Aorta (tissue), 5 donors: ENCODE results near the gene ASTN2. TPM values are rescaled to one million over a fixed set of nuclear protein-coding genes. Genes with fewer than 3 reads are reported as not detected.
A peak's percentile ranks its signal among the peaks of the same experiment; 100 is the strongest.

ENCODE experiments used
- ATAC-seq: fragments of 200-7000 bp; cut with Tn5 transposase; one replicate; pipeline ENCODE4 v1.9.1; 2022; ENCODE audit warnings: moderate library complexity; ENCODE audit not compliant: low FRiP score
- DNase-seq, 2 donors: peaks; one replicate each; pipeline ENCODE4 v3.0.0-alpha.2; 2020
- H3K27ac ChIP-seq, 2 donors: one replicate each; pipeline ENCODE4 v1.5.1; 2013; ENCODE audit warnings: low read length in 2 of 2, mild to moderate bottlenecking in 2 of 2, moderate library complexity in 2 of 2, control low read depth in 1 of 2, inconsistent platforms in 1 of 2, low read depth in 1 of 2
- H3K27me3 ChIP-seq, 2 donors: one replicate each; pipeline ENCODE4 v1.6.1; 2013; ENCODE audit warnings: control low read depth in 1 of 2, low read length in 1 of 2, mild to moderate bottlenecking in 1 of 2, moderate library complexity in 1 of 2; ENCODE audit not compliant: insufficient read depth in 2 of 2, control insufficient read depth in 1 of 2
- H3K36me3 ChIP-seq, 2 donors: one replicate each; pipeline ENCODE4 v1.6.1; 2013; ENCODE audit warnings: control low read depth in 1 of 2, low read length in 1 of 2, mild to moderate bottlenecking in 1 of 2; ENCODE audit not compliant: insufficient read depth in 2 of 2, control insufficient read depth in 1 of 2
- H3K4me1 ChIP-seq, 2 donors: one replicate each; pipeline ENCODE4 v1.6.1; 2013; ENCODE audit warnings: low read length in 2 of 2, control low read depth in 1 of 2, mild to moderate bottlenecking in 1 of 2, moderate library complexity in 1 of 2; ENCODE audit not compliant: insufficient read depth in 2 of 2, control insufficient read depth in 1 of 2
- H3K4me3 ChIP-seq, 2 donors: one replicate each; pipeline ENCODE4 v1.5.1; 2013; ENCODE audit warnings: low read length in 2 of 2, control low read depth in 1 of 2, mild to moderate bottlenecking in 1 of 2
- H3K9me3 ChIP-seq: one replicate; pipeline ENCODE4 v1.6.1; 2013; ENCODE audit warnings: mild to moderate bottlenecking, low read length; ENCODE audit not compliant: control insufficient read depth
- WGBS, 2 donors: extraction: QIAGEN DNeasy Blood & Tissue Kit; methylation state at CpG; one replicate each; pipeline ENCODE4 v1.1.7; 2013; 5-methylcytosine and 5-hydroxymethylcytosine counted together
- intact Hi-C, 2 donors: fragments of 100-400 bp; cut with DNase I; formaldehyde crosslinking; loops; one replicate each; pipeline versions ENCODE4 v1.14.2 to v1.15.0; 2022
- polyA plus RNA-seq, 2 donors: library from polyadenylated mRNA; stranded (reverse); fragments of 200-250 nt; gene quantifications; one replicate each; pipeline ENCODE4 v1.2.3, GENCODE V29; 2013
- total RNA-seq, 2 donors: library from RNA; stranded (reverse); fragmentation: NEBNext Ultra II Directional; extraction: Animal tissue kit (Norgen Biotek cat#: 25700); gene quantifications; one replicate each; pipeline ENCODE4 v1.2.1, GENCODE V29; 2021
- donor health status: healthy with polysubstance abuse.
- donor health status: Bipolar disorder and iron deficiency.
- donor health status: DM: no; HTN: no; CAD: no.
- donor health status: DM: no; HTN: no; CAD: no.
- donor health status: DM: yes; HTN: yes; CAD: no.

The ASTN2 gene
- total and polyA plus RNA-seq, 4 donors: 1.0 to 7.5 (median 4.4) TPM

DNA sequence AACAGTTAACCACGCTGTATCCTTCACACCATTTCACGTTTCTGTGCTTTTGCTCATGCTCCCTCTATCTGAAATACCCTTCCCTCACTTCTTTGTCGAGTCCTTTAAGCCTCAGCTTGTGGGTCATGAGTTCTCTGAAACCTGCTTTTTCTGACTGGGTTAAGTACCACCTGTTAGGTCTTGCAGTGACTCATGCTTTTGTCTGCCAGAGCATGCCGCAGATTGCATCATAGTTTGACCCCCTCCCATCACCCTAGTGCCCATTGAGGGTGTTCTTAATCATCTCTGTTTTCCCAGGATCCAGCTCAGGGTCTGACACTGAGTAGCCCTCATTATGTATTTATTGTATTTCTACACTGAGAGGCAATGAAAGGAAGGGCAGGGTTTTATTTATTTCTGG lies 190.2 kb downstream of the ASTN2 start:
- Histone ChIP-seq H3K36me3 (no peaks in the 10 kb centered on the region), H3K27me3 (no peaks in the 10 kb centered on the region), H3K9me3 (no peaks in the 10 kb centered on the region), H3K27ac (no peak overlapping the region), H3K4me3 (no peak overlapping the region), H3K4me1 (no peaks in the 10 kb centered on the region)
- DNase-seq (no peak), ATAC-seq (no peak)
- intact Hi-C loops: no loop called here
- 53 to 59% methylated on average over 4 of the region's 4 CpGs for WGBS, 2 donors

DNA sequence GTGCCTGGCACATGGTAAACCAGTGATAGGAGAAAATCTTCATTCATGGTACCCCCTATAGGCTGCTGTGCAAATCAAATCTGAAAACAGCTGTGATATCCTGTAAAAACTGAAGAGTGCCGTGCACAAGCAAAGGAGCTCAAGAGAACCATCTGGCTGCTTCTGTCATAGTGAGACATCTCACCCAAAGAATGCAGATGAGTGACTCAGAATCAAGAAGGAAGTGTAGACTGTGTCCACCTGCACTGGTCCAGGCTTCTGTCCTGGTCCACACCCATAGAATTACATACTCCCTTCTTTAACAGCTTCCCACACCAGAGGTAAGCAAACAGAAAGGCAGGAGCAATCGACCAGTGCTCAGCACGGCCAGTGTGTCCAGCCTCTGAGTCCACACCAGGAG lies 195.9 kb downstream of the ASTN2 start:
- intact Hi-C loops: no loop called here
- 55 to 59% methylated on average over 3 of the region's 3 CpGs for WGBS, 2 donors

DNA sequence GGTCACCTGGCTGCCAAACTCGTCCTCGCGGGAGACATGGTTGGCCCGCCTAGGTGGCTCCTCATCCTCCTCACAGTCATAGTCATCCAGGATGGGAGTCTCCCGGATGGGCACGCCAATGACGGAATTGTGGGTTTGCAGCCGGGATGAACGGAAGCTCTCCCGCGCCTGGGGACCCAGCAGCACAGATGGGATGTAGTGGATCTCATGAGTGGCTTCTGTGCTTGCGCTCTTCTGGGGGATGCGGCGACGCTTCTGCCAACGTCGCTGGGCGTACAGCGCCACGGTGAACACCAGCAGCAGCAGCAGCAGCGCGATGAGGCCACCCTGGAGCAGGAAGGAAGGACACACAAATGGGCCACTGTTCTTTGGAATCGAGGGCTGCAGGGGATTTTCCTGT lies 200.4 kb downstream of the ASTN2 start:
- intact Hi-C loops: no loop called here
- Histone ChIP-seq H3K4me3 (no peak overlapping the region), H3K27ac (no peak overlapping the region), H3K4me1 (no peaks in the 10 kb centered on the region), H3K27me3 (no peaks in the 10 kb centered on the region), H3K36me3 (no peaks in the 10 kb centered on the region), H3K9me3 (no peaks in the 10 kb centered on the region)
- no peak for DNase-seq
- peak; percentile 44 for ATAC-seq
- WGBS, 2 donors: 93 to 95% methylated on average over 23 of the region's 23 CpGs

More for the DNA sequence above, 195.9 kb downstream of the ASTN2 start:
- Histone ChIP-seq H3K27me3 (no peaks in the 10 kb centered on the region), H3K27ac (no peak overlapping the region), H3K36me3 (no peaks in the 10 kb centered on the region), H3K9me3 (no peaks in the 10 kb centered on the region), H3K4me3 (no peak overlapping the region), H3K4me1 (no peaks in the 10 kb centered on the region)
- no peak for DNase-seq
- no peak for ATAC-seq

DNA sequence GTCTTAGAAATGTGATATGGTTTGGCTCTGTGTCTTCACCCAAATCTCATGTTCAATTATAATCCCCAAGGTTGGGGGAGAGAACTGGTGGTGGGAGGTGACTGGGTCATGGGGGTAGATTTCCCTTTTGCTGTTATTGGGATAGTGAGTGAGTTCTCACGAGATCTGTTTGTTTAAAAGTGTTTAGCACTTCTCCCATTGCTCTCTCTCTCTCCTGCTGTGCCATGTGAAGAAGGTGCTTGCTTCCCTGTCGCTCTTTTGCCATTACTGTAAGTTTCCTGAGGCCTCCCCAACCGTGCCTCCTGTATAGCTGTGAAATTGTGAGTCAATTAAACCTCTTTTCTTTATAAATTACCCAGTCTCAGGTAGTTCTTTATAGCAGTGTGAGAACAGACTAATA lies 203.6 kb downstream of the ASTN2 start:
- intact Hi-C loops: no loop called here
- H3K4me1 ChIP-seq: no peaks in the 10 kb centered on the region
- peaks cover 2% of the 10 kb centered on the region for H3K9me3 ChIP-seq
- no peaks in the 10 kb centered on the region for H3K27me3 ChIP-seq
- WGBS, 2 donors: 9 to 11% methylated on average over 3 of the region's 3 CpGs
- H3K4me3 ChIP-seq: no peak overlapping the region
- H3K27ac ChIP-seq: no peak overlapping the region
- DNase-seq: no peak
- no peaks in the 10 kb centered on the region for H3K36me3 ChIP-seq
- ATAC-seq: no peak

DNA sequence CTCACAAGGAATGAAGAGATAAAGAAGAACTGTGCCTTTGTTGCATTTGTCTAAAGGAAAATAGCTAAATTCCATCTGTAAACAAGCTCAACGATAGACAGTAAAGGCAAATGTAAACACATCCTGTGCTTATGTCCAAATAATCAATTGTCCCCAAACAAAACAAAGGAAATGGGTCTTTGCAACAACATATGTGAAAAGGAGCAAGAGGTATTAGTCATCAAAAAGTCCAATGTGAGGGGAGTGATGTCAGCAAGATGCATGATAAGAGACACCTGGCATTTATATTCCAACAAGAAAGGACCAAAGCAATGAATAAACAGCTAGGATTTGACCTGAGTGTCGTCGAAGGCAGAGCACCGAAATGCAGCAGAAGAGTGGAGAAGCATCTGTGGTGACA lies 209.1 kb downstream of the ASTN2 start:
- intact Hi-C loops: no loop called here
- Histone ChIP-seq H3K4me1 (no peaks in the 10 kb centered on the region), H3K4me3 (no peak overlapping the region), H3K9me3 (peaks cover 2% of the 10 kb centered on the region), H3K27ac (no peak overlapping the region), H3K36me3 (no peaks in the 10 kb centered on the region), H3K27me3 (no peaks in the 10 kb centered on the region)
- ATAC-seq: no peak
- 52 to 70% methylated on average over 4 of the region's 4 CpGs for WGBS, 2 donors
- DNase-seq: no peak

DNA sequence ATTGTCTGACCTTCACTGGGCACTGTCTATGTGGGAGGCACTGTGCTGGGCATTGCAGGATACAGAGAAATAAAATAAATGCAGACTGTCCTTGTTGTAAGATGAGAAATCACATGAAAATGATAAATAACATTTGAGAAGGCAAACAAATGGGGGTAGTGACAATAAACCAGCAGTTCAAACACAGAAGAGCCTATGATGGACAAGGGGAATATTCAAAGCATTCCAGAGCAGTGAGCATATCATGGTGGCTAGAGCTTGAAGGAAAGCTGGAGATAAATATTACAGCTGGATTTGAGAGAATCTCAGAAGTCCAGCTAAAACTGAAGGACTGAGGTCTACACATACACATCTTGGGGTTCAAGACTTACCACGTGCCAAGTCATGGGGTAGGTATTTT lies 209.9 kb downstream of the ASTN2 start:
- 47 to 64% methylated on average over 1 of the region's 1 CpG for WGBS, 2 donors
- H3K27ac ChIP-seq: no peak overlapping the region
- H3K9me3 ChIP-seq: peaks cover 2% of the 10 kb centered on the region
- intact Hi-C loops: no loop called here
- no peaks in the 10 kb centered on the region for H3K36me3 ChIP-seq
- H3K4me3 ChIP-seq: no peak overlapping the region
- H3K4me1 ChIP-seq: no peaks in the 10 kb centered on the region
- H3K27me3 ChIP-seq: no peaks in the 10 kb centered on the region
- ATAC-seq: no peak
- no peak for DNase-seq

DNA sequence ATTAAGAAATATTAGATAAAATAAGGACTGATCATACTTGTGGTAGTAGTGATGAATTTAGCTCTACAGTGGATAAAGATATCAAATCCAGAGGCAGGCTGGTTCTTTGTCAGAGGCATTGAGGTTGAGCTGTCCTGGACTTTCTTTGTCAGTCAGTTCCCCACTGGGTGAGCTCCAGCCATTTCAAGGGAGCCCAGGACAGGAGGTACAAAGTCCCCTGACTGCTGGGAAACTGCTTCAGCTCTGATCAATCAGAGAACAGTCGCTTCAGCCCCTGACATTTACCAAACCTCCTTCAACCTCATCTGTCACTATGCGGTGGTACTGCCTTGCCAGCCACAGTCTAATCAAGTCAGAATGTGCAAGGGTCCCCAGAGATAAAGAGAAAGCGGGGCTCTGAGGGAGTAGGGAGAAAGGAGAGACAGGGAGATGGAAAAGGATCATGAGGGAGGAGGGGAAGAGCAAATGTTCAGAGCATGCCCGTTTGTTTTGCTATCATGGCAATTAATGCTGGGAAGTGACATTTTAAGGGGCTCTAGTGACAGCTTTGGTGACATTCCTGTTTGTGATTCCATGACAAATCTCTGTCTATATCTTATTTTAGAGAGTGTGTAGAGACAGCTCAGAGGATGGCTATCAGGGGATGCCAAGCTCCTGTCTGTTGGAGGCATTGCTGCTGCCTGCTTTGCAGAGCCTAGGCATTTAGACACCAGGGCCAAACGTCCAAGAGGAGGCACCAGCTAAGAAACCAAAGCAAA lies 223.2 kb downstream of the ASTN2 start:
- Histone ChIP-seq H3K4me3 (no peak overlapping the region), H3K36me3 (no peaks in the 10 kb centered on the region), H3K27me3 (no peaks in the 10 kb centered on the region), H3K9me3 (no peaks in the 10 kb centered on the region), H3K27ac (no peak overlapping the region), H3K4me1 (no peaks in the 10 kb centered on the region)
- DNase-seq (no peak), ATAC-seq (no peak)
- intact Hi-C loops: no loop called here
- WGBS, 2 donors: 9 to 14% methylated on average over 5 of the region's 5 CpGs

DNA sequence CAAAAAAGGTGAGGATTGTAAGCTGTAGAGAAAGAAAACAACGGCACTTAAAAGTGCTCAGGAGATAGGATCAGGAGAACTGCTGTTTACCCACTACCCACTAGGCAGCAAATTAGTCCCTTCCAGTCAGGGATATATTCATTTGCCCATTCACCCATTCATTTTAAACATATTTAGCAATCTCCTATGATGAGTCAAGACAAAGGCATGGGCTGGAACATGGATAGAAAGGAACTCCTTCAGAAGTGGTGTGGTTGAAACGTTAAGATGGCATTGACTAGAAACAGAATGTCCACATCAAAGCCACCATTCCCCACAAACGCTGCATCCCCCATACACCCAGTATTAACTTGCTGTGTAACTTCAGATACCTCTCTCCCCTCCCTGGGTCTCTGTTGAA lies 225.7 kb downstream of the ASTN2 start:
- 72 to 76% methylated on average over 3 of the region's 3 CpGs for WGBS, 2 donors
- no peak for DNase-seq
- H3K27me3 ChIP-seq: no peaks in the 10 kb centered on the region
- no peaks in the 10 kb centered on the region for H3K4me1 ChIP-seq
- H3K27ac ChIP-seq: no peak overlapping the region
- no peaks in the 10 kb centered on the region for H3K9me3 ChIP-seq
- intact Hi-C loops: no loop called here
- H3K4me3 ChIP-seq: no peak overlapping the region
- no peak for ATAC-seq
- no peaks in the 10 kb centered on the region for H3K36me3 ChIP-seq

DNA sequence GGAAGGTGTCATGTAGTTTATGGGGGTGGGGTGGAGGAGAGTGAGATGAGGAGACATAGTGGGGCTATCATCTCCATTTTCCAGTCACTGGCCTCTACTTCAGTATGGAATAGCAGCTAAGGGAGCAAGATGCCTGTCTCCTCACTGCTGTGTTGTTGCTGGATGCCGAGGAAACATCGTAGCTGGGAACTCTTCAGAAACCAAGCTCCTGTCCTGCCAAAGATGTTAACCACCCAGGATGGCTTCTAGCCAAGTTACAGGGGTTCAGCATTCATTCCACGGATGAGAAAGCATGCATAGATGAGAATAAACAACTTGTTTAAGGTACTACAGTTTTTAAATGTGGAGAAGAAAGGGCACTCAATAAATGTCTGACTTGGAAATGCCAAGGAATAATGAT lies 226.5 kb downstream of the ASTN2 start:
- intact Hi-C loops: no loop called here
- 67 to 76% methylated on average over 3 of the region's 3 CpGs for WGBS, 2 donors
- Histone ChIP-seq H3K27me3 (no peaks in the 10 kb centered on the region), H3K4me3 (no peak overlapping the region), H3K27ac (no peak overlapping the region), H3K4me1 (no peaks in the 10 kb centered on the region), H3K9me3 (no peaks in the 10 kb centered on the region), H3K36me3 (no peaks in the 10 kb centered on the region)
- no peak for DNase-seq
- no peak for ATAC-seq
